IPS-NIHi7 (cell line): ENCODE results near the gene MLLT3.
"Not testable (repeated sequence)": the region's sequence is repeated elsewhere in the genome, so short reads cannot be mapped to it uniquely, and the experiment has no call there.

Experiments
- DNase-seq: peaks from one replicate; pipeline ENCODE4 v3.0.0; 2012; ENCODE audit warnings: mixed read lengths; ENCODE audit errors: extremely low spot score

MLLT3 gene

GRCh38 chr9:20622330-20623020, at the start of gene MLLT3:
MLLT3 (minus strand) TSS chr9:20622499.
- peak; percentile 98 for DNase-seq

DNA sequence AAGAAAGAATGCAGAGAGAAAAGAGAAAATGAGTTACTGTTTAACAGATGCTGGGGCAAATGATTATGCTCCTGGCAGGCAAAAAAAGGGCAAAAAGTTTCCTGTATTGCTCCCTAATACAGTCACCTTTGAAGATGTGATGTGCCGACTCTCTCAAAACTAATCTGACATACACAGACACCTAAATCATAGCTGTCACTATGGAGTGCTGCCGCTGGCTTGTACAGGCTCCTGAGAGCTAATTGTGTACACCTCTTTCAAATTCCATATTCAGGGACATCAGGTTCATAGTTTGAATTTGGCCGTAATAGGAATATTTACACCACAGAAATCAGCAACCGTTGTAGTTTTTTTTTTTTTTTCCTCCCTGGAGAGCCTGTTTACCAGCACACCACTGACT, 49.3 kb upstream of the MLLT3 start:
- DNase-seq, result no peak

DNA sequence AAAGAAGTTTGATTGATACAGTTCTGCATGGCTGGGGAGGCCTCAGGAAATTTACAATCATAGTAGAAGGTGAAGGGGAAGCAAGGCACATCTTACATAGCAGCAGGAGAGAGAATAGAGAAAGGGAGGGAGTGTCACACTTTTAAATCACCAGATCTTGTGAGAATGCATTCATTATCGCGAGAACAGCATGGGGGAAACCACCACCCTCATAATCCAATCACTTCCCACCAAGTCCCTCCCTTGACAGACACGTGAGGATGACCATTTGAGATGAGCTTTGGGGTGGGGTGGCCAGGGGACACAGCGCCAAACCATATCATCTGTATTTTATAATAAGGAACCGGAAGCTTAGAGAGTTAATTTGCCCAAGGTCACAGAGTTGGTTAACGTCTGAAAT, 48.1 kb upstream of the MLLT3 start:
- no peak for DNase-seq

DNA sequence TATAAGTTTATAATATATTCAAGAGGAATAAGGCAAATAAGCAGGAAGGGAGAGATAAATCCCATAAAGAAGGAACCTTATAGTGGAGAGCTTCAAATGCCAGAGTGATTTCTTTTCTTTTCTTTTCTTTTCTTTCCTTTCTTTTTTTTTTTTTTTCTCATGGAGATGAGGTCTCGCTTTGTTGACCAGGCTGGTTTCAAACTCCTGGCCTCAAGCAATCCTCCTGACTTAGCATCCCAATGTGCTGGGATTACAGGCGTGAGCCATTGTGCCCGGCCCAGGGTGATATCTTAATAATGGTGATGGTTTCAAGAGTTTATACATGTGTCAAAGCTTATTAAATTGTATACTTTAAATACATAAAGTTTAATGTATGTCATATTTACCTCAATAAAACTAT, 42.2 kb upstream of the MLLT3 start:
- DNase-seq, result no peak

- no peak for DNase-seq
Observed at GRCh38 chr9:20663133-20663532, 40.8 kb upstream of the MLLT3 start.

GRCh38 chr9:20662156-20662555, 39.9 kb upstream of the MLLT3 start:
- DNase-seq, result no peak

GRCh38 chr9:20659474-20659967, 37.2 kb upstream of the MLLT3 start:
- DNase-seq, result no peak

- DNase-seq, result no peak
Observed at GRCh38 chr9:20658677-20659473, 36.6 kb upstream of the MLLT3 start.

GRCh38 chr9:20658246-20658667, 36.0 kb upstream of the MLLT3 start:
- not testable (repeated sequence) for DNase-seq

DNA sequence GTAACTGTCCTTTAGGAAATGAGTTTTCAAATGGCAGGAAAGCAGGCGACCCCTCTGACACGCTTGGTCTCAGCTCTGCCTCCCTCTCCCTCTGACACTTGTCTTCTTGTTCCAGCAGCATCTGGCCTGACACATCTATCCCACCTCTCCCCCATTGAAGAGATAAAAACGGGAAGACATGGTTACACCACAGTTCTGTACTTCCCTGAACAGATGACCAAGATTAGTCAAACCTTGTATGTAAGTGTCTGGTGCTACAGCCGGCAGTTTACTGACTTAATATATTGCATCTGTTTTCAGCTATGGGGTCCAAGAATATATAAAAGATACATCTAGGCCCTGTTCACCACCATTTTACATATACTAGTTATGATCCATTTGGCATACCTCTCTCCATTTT, 29.6 kb upstream of the MLLT3 start:
- DNase-seq, result no peak

- no peak for DNase-seq
Observed at GRCh38 chr9:20650750-20651299, 28.5 kb upstream of the MLLT3 start.

GRCh38 chr9:20650313-20650712, 28.0 kb upstream of the MLLT3 start:
- DNase-seq, result no peak

DNA sequence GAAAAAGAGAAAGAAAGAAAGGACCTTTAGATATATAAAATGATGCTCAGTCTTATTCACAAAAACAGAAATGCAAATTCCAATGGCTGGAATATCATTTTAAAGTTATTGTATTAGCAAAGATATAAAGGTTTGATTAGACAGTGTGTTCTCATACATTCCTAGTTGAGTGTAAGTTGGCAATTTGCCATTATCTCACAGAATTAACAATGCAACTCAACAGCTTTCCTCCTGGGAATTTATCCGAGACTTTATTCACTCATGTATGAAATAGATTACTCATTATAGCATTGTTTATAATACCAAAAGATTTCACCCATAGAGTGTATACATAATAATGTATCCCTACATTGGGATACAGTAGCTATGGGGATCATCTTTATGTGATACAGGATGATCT, 27.1 kb upstream of the MLLT3 start:
- DNase-seq, result no peak

DNA sequence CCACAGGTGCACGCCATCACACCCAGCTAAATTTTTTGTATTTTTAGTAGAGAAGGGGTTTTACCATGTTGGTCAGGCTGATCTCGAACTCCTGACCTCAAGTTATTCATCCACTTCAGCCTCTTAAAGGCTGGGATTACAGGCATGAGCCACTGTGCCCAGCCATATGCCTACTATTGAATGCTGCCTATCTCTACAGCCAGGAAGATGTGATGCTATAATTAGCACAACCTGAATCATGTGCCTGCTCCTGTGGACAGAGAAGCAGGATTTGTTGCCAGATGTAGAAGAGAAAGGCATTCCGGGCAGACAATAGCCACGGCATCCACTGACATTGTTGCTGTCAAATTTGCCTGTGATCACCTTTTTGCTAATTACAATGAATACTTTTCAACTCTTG, 24.4 kb upstream of the MLLT3 start:
- DNase-seq, result no peak

DNA sequence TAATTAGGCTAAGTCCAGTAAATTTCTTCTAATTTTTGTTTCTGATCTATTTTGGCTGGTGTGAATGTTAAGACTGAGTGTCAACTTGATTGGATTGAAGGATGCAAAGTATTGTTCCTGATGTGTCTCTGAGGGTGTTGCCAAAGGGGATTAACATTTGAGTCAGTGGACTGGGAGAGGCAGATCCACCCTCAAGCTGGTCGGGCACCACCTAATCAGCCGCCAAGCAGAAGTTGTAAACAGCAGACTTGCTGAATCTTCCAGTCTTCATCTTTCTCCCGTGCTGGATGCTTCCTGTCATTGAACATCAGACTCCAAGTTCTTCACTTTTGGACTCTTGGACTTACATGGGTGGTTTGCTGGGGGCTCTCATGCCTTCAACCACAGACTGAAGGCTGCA, 21.4 kb upstream of the MLLT3 start:
- no peak for DNase-seq

GRCh38 chr9:20642045-20642444, 19.7 kb upstream of the MLLT3 start:
- no peak for DNase-seq

- DNase-seq, result no peak
Observed at GRCh38 chr9:20640331-20641187, 18.3 kb upstream of the MLLT3 start.

GRCh38 chr9:20636888-20637440, 14.7 kb upstream of the MLLT3 start:
- peak; percentile 43 for DNase-seq

- peak; percentile 14 for DNase-seq
Observed at GRCh38 chr9:20634895-20635294, 12.6 kb upstream of the MLLT3 start.

DNA sequence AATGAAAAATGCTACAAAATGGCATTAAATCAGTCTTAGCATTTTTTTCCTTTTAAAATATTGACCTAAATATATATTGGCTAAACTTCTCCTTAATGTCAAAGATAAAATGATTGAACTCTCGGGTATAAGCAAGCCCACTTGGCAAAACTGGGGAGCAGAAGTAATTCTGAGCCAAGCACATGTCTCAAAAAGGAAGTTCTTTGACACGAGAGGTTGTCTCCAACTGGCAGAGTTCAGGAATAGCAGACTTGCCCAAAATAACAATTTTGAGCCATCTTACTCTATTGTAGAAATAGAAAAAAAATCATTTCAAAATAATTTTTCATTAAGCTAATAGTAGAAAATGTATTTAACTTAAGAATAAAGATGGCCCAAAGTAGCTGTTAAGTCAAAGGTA, 10.4 kb upstream of the MLLT3 start:
- DNase-seq, result no peak

DNA sequence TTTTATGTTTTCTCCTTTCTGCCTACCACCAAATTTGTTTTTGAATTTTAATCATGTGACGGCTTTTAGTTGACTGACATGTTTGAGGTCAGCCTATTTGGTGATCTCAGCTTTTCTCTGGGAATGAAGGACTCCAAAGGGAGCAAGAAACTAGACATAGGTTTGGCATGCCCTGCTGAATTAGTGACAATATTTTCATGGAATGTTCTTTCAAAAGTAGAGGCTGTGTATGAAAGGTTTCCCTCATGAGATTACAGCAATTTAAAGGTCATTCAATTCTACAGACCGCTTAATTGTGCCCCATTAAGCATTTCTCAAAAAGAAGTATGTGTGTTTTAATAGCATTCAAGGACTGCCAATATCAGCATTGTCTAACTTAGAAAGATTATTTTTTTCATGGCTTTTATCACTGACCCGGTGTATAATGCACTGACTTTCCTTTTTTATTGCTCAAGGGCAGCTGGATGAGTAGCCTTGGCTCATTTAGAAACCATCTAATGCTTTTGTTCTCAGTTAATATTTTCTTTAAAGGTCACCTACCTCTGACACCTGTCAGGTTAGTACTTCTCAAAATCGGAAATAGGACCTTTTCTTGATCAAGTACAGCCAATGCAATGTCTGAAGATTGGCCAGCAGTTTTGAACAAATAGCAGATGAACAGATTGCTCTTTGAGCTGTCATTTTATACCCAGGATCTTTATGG, 8.1 kb upstream of the MLLT3 start:
- no peak for DNase-seq
